IPS DF 6.9 (cell line): ENCODE data around the gene ZC3H12A.

Source experiments
- DNase-seq: peaks from one replicate; pipeline ENCODE4 v3.0.0-alpha.2; 2013; ENCODE audit warnings: low read depth, low spot score
- H3K27ac ChIP-seq: one replicate; pipeline ENCODE4 v1.5.1; 2013; ENCODE audit warnings: low read length, control low read depth
- H3K27me3 ChIP-seq: 2 replicates; pipeline ENCODE4 v1.6.1; 2013; ENCODE audit warnings: mild to moderate bottlenecking, low read length; ENCODE audit not compliant: control insufficient read depth, insufficient read depth
- H3K36me3 ChIP-seq: 2 replicates; pipeline ENCODE4 v1.6.1; 2013; ENCODE audit warnings: low read length; ENCODE audit not compliant: control insufficient read depth, insufficient read depth
- H3K4me1 ChIP-seq: 2 replicates; pipeline ENCODE4 v1.6.1; 2013; ENCODE audit warnings: low read length; ENCODE audit not compliant: control insufficient read depth, insufficient read depth
- H3K4me3 ChIP-seq: 2 replicates; pipeline ENCODE4 v1.5.1; 2013; ENCODE audit warnings: mild to moderate bottlenecking, low read length
- H3K9me3 ChIP-seq: 2 replicates; pipeline ENCODE4 v1.6.1; 2013; ENCODE audit warnings: low read length, inconsistent platforms; ENCODE audit not compliant: control insufficient read depth, insufficient read depth
- WGBS: extraction: QIAGEN DNeasy Blood & Tissue Kit; methylation state at CpG from one replicate; pipeline ENCODE4 v1.1.7; 2013; ENCODE audit warnings: mixed read lengths, missing lambda C conversion rate; ENCODE audit not compliant: insufficient read length, insufficient coverage; 5-methylcytosine and 5-hydroxymethylcytosine counted together

The ZC3H12A gene

GRCh38 chr1:37478451-37478881 is 4.1 kb downstream of the ZC3H12A start:
- H3K27me3 ChIP-seq = no peaks in the 10 kb centered on the region; the same call in 1 of the 2 replicates
- no peak for DNase-seq
- WGBS = no CpG with 5 or more reads among the region's 8 CpGs
- H3K4me1 ChIP-seq = peaks cover 15% of the 10 kb centered on the region
- H3K9me3 ChIP-seq = no peaks in the 10 kb centered on the region
- peaks cover 21% of the 10 kb centered on the region for H3K36me3 ChIP-seq
- H3K27ac ChIP-seq = no peak overlapping the region
- H3K4me3 ChIP-seq = no peak overlapping the region

GRCh38 chr1:37478890-37479254 is 4.5 kb downstream of the ZC3H12A start:
- DNase-seq = no peak
- peaks cover 21% of the 10 kb centered on the region for H3K36me3 ChIP-seq

GRCh38 chr1:37479255-37480124 is 5.1 kb downstream of the ZC3H12A start:
- no peak overlapping the region for H3K27ac ChIP-seq
- H3K4me3 ChIP-seq = no peak overlapping the region
- WGBS = no CpG with 5 or more reads among the region's 22 CpGs
- DNase-seq = no peak
- no peaks in the 10 kb centered on the region for H3K27me3 ChIP-seq
- H3K36me3 ChIP-seq = peaks cover 21% of the 10 kb centered on the region
- peaks cover 12% of the 10 kb centered on the region for H3K4me1 ChIP-seq
- no peaks in the 10 kb centered on the region for H3K9me3 ChIP-seq

More at GRCh38 chr1:37478890-37479254, 4.5 kb downstream of the ZC3H12A start:
- no CpG with 5 or more reads among the region's 3 CpGs for WGBS
- Histone ChIP-seq H3K27ac (no peak overlapping the region), H3K4me3 (no peak overlapping the region), H3K4me1 (peaks cover 13% of the 10 kb centered on the region), H3K27me3 (no peaks in the 10 kb centered on the region; the same call in 1 of the 2 replicates), H3K9me3 (no peaks in the 10 kb centered on the region)

GRCh38 chr1:37480125-37480466 is 5.7 kb downstream of the ZC3H12A start:
- no CpG with 5 or more reads among the region's 5 CpGs for WGBS
- peaks cover 12% of the 10 kb centered on the region for H3K4me1 ChIP-seq
- peaks cover 21% of the 10 kb centered on the region for H3K36me3 ChIP-seq
- H3K9me3 ChIP-seq = no peaks in the 10 kb centered on the region
- DNase-seq = no peak
- no peaks in the 10 kb centered on the region for H3K27me3 ChIP-seq
- H3K27ac ChIP-seq = no peak overlapping the region
- H3K4me3 ChIP-seq = no peak overlapping the region

- Histone ChIP-seq H3K4me1 (peaks cover 11% of the 10 kb centered on the region), H3K27me3 (no peaks in the 10 kb centered on the region), H3K9me3 (no peaks in the 10 kb centered on the region), H3K27ac (no peak overlapping the region), H3K4me3 (no peak overlapping the region), H3K36me3 (peaks cover 21% of the 10 kb centered on the region)
- no peak for DNase-seq
- no CpG with 5 or more reads among the region's 10 CpGs for WGBS
These were observed 6.4 kb downstream of the ZC3H12A start for GRCh38 chr1:37480581-37481288.

GRCh38 chr1:37481289-37482003 is 7.1 kb downstream of the ZC3H12A start:
- H3K4me3 ChIP-seq = no peak overlapping the region
- no peaks in the 10 kb centered on the region for H3K27me3 ChIP-seq
- H3K27ac ChIP-seq = no peak overlapping the region
- no CpG with 5 or more reads among the region's 26 CpGs for WGBS
- H3K4me1 ChIP-seq = peaks cover 8% of the 10 kb centered on the region
- peaks cover 21% of the 10 kb centered on the region for H3K36me3 ChIP-seq
- H3K9me3 ChIP-seq = no peaks in the 10 kb centered on the region
- no peak for DNase-seq

GRCh38 chr1:37482004-37482785 is 7.8 kb downstream of the ZC3H12A start:
- Histone ChIP-seq H3K4me1 (peaks cover 3% of the 10 kb centered on the region), H3K9me3 (no peaks in the 10 kb centered on the region), H3K27me3 (no peaks in the 10 kb centered on the region), H3K36me3 (peaks cover 21% of the 10 kb centered on the region), H3K27ac (no peak overlapping the region), H3K4me3 (no peak overlapping the region)
- no peak for DNase-seq
- no CpG with 5 or more reads among the region's 18 CpGs for whole genome bisulfite sequencing

- H3K36me3 ChIP-seq = peaks cover 21% of the 10 kb centered on the region
- WGBS = no CpG with 5 or more reads among the region's 29 CpGs
- no peak for DNase-seq
- no peaks in the 10 kb centered on the region for H3K9me3 ChIP-seq
- no peaks in the 10 kb centered on the region for H3K27me3 ChIP-seq
- no peak overlapping the region for H3K4me3 ChIP-seq
- H3K4me1 ChIP-seq = no peaks in the 10 kb centered on the region; the same call in 1 of the 2 replicates
- H3K27ac ChIP-seq = no peak overlapping the region
These were observed 8.7 kb downstream of the ZC3H12A start for GRCh38 chr1:37482796-37483744.

GRCh38 chr1:37483785-37484184 is 9.4 kb downstream of the ZC3H12A start:
- Histone ChIP-seq H3K36me3 (peaks cover 21% of the 10 kb centered on the region), H3K4me3 (no peak overlapping the region), H3K27ac (no peak overlapping the region), H3K4me1 (no peaks in the 10 kb centered on the region; the same call in 1 of the 2 replicates), H3K9me3 (no peaks in the 10 kb centered on the region), H3K27me3 (no peaks in the 10 kb centered on the region)
- no peak for DNase-seq
- no CpG with 5 or more reads among the region's 15 CpGs for WGBS
